Measurements from ENCODE around the gene ARL4A. TPM values are rescaled to one million over a fixed set of nuclear protein-coding genes. Genes with fewer than 3 reads are reported as not detected.
A peak's percentile ranks its signal among the peaks of the same experiment; 100 is the strongest.

The ARL4A gene
- total and polyA plus RNA-seq, 9 of the 15 experiments (the other 6 are each of a cell fraction or from before 2014, with no cell fraction given): 118 to 688 (median 172) TPM

DNA sequence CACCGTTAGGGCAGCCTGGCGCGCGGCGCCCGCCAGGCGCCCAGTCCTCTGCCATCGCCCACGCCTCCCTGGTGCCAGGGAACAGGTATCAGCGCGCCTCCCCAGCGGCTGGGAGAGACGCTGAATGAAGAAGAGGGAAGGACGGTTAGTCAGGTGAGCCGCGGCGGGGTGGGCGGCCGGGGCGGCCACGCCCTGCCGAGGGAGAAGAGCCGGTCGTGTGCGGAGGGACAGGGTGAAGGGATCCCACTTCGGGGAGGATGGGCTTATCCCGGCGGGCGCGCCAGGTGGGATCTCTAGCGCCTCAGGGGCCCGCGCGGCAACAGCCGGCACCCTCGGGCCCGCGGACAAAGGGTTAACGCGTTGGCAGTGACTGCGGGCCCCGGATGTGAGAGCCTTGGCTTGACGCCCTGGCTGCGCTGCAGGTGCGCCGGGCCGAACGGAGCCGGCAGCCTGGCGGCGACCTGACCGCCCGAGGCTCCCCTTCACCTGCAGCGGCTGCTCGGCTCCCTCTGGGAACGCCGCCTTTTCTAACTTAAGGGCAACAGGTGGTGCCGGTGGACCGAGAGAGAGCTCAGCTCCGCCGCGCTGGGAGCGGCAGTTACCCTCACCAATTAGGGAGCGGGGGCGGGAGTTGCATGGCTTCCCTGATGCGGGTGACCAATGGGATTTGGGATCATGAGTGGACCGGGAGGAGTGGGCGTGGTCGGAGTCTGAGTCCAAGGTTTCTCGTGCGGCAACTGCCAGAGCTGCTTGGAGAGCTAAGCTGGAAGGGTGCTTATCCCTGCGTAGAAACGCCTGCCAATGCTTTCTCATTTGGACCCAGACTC lies at the start of gene ARL4A (continued):
- TF ChIP-seq, protein P1, sequence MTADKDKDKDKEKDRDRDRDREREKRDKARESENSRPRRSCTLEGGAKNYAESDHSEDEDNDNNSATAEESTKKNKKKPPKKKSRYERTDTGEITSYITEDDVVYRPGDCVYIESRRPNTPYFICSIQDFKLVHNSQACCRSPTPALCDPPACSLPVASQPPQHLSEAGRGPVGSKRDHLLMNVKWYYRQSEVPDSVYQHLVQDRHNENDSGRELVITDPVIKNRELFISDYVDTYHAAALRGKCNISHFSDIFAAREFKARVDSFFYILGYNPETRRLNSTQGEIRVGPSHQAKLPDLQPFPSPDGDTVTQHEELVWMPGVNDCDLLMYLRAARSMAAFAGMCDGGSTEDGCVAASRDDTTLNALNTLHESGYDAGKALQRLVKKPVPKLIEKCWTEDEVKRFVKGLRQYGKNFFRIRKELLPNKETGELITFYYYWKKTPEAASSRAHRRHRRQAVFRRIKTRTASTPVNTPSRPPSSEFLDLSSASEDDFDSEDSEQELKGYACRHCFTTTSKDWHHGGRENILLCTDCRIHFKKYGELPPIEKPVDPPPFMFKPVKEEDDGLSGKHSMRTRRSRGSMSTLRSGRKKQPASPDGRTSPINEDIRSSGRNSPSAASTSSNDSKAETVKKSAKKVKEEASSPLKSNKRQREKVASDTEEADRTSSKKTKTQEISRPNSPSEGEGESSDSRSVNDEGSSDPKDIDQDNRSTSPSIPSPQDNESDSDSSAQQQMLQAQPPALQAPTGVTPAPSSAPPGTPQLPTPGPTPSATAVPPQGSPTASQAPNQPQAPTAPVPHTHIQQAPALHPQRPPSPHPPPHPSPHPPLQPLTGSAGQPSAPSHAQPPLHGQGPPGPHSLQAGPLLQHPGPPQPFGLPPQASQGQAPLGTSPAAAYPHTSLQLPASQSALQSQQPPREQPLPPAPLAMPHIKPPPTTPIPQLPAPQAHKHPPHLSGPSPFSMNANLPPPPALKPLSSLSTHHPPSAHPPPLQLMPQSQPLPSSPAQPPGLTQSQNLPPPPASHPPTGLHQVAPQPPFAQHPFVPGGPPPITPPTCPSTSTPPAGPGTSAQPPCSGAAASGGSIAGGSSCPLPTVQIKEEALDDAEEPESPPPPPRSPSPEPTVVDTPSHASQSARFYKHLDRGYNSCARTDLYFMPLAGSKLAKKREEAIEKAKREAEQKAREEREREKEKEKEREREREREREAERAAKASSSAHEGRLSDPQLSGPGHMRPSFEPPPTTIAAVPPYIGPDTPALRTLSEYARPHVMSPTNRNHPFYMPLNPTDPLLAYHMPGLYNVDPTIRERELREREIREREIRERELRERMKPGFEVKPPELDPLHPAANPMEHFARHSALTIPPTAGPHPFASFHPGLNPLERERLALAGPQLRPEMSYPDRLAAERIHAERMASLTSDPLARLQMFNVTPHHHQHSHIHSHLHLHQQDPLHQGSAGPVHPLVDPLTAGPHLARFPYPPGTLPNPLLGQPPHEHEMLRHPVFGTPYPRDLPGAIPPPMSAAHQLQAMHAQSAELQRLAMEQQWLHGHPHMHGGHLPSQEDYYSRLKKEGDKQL (CRISPR knock-in tag; IDR thresholded peaks at IDR 0.05; ENCODE audit: borderline replicate concordance): no peak
- TF ChIP-seq, protein P2, sequence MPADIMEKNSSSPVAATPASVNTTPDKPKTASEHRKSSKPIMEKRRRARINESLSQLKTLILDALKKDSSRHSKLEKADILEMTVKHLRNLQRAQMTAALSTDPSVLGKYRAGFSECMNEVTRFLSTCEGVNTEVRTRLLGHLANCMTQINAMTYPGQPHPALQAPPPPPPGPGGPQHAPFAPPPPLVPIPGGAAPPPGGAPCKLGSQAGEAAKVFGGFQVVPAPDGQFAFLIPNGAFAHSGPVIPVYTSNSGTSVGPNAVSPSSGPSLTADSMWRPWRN (IDR thresholded peaks at IDR 0.05; ENCODE audit: low read depth): no peak
- TF ChIP-seq HEY1 (CRISPR knock-in tag; IDR thresholded peaks at IDR 0.05; ENCODE audit: borderline replicate concordance) (no peak), U2AF1 (optimal IDR thresholded peaks at IDR 0.05; ENCODE audit: low read depth, low read length) (peak; percentile 70), NONO (IDR thresholded peaks at IDR 0.05; ENCODE audit: low read depth in 2 of 2, low read length in 1 of 2) (peak in 1 of 2 experiments; percentile 23; a peak in 1 of 4 replicates), ZFP1 (CRISPR knock-in tag; IDR thresholded peaks at IDR 0.05) (no peak), HDAC8 (tag; IDR thresholded peaks at IDR 0.05) (no peak), BCOR (IDR thresholded peaks at IDR 0.05) (no peak), KDM5B (IDR thresholded peaks at IDR 0.05; ENCODE audit: insufficient replicate concordance, low read depth, low read length) (peak; percentile 99), ZNF217 (CRISPR knock-in tag; IDR thresholded peaks at IDR 0.05) (no peak), SIN3B (IDR thresholded peaks at IDR 0.05; ENCODE audit: low read depth) (no peak), SRSF1 (IDR thresholded peaks at IDR 0.05; ENCODE audit: low read depth, low read length) (no peak), SMC3 (conservative IDR thresholded peaks at IDR 0.05; ENCODE audit: insufficient read depth, low read depth, low read length) (peak; percentile 61), XRCC5 (IDR thresholded peaks at IDR 0.05; ENCODE audit: low read depth, low read length) (no peak; the same call in 1 of the 2 replicates), ZNF212 (CRISPR knock-in tag; IDR thresholded peaks at IDR 0.05) (no peak), POLR2A (conservative IDR thresholded peaks at IDR 0.05) (peak; percentile 99), RFX7 (CRISPR knock-in tag; IDR thresholded peaks at IDR 0.05) (no peak), ZNF354B (CRISPR knock-in tag; IDR thresholded peaks at IDR 0.05) (no peak)
- TF ChIP-seq, protein P3, sequence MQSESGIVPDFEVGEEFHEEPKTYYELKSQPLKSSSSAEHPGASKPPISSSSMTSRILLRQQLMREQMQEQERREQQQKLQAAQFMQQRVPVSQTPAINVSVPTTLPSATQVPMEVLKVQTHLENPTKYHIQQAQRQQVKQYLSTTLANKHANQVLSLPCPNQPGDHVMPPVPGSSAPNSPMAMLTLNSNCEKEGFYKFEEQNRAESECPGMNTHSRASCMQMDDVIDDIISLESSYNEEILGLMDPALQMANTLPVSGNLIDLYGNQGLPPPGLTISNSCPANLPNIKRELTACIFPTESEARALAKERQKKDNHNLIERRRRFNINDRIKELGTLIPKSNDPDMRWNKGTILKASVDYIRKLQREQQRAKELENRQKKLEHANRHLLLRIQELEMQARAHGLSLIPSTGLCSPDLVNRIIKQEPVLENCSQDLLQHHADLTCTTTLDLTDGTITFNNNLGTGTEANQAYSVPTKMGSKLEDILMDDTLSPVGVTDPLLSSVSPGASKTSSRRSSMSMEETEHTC (IDR thresholded peaks at IDR 0.05): no peak
- TF ChIP-seq, protein P4, sequence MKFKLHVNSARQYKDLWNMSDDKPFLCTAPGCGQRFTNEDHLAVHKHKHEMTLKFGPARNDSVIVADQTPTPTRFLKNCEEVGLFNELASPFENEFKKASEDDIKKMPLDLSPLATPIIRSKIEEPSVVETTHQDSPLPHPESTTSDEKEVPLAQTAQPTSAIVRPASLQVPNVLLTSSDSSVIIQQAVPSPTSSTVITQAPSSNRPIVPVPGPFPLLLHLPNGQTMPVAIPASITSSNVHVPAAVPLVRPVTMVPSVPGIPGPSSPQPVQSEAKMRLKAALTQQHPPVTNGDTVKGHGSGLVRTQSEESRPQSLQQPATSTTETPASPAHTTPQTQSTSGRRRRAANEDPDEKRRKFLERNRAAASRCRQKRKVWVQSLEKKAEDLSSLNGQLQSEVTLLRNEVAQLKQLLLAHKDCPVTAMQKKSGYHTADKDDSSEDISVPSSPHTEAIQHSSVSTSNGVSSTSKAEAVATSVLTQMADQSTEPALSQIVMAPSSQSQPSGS (CRISPR knock-in tag; IDR thresholded peaks at IDR 0.05): no peak
